Small intestine (tissue), 7 donors: Measurements from ENCODE around the gene OR10A3. TPM values are rescaled to one million over a fixed set of nuclear protein-coding genes. Genes with fewer than 3 reads are reported as not detected.
A peak's percentile ranks its signal among the peaks of the same experiment; 100 is the strongest.

Source experiments
- DNase-seq, 2 donors: peaks; one replicate each; pipeline versions ENCODE4 v3.0.0 to v3.0.0-alpha.2; 2013
- FAIRE-seq: peaks from 2 replicates; lab custom pipeline; 2012; peaks lifted over from hg19 to GRCh38; lab: Jason Lieb, UNC
- H3K27ac ChIP-seq, 3 donors: one replicate each; pipeline ENCODE4 v1.5.1; 2013; ENCODE audit warnings: low read length in 2 of 3, mild to moderate bottlenecking in 2 of 3, control low read depth in 1 of 3, inconsistent platforms in 1 of 3, low read depth in 1 of 3, moderate library complexity in 1 of 3
- H3K27me3 ChIP-seq, 3 donors: one replicate each; pipeline ENCODE4 v1.6.1; 2013; ENCODE audit warnings: low read length in 3 of 3, inconsistent platforms in 1 of 3; ENCODE audit not compliant: control insufficient read depth in 3 of 3, insufficient read depth in 3 of 3
- H3K36me3 ChIP-seq, 3 donors: one replicate each; pipeline ENCODE4 v1.6.1; 2013; ENCODE audit warnings: low read length in 3 of 3, inconsistent platforms in 1 of 3, low read depth in 1 of 3, mild to moderate bottlenecking in 1 of 3, moderate library complexity in 1 of 3; ENCODE audit not compliant: control insufficient read depth in 3 of 3, insufficient read depth in 2 of 3
- H3K4me1 ChIP-seq, 3 donors: one replicate each; pipeline ENCODE4 v1.6.1; 2013; ENCODE audit warnings: low read length in 2 of 3, inconsistent platforms in 1 of 3, low read depth in 1 of 3, mild to moderate bottlenecking in 1 of 3, moderate library complexity in 1 of 3; ENCODE audit not compliant: control insufficient read depth in 3 of 3, insufficient read depth in 2 of 3
- H3K4me3 ChIP-seq, 3 donors: one replicate each; pipeline ENCODE4 v1.5.1; 2013; ENCODE audit warnings: low read length in 3 of 3, control low read depth in 1 of 3, inconsistent platforms in 1 of 3, low read depth in 1 of 3, mild to moderate bottlenecking in 1 of 3, moderate library complexity in 1 of 3
- H3K9me3 ChIP-seq, 2 donors: one replicate each; pipeline ENCODE4 v1.6.1; 2013; ENCODE audit warnings: low read depth in 1 of 2, low read length in 1 of 2; ENCODE audit not compliant: control insufficient read depth in 2 of 2, insufficient read depth in 1 of 2
- WGBS, 3 donors: extraction: QIAGEN DNeasy Blood & Tissue Kit; methylation state at CpG; one replicate each; pipeline ENCODE4 v1.1.7; 2013; 5-methylcytosine and 5-hydroxymethylcytosine counted together
- polyA plus RNA-seq, 4 donors: library from polyadenylated mRNA; stranded (reverse) in 3 of 4; unstranded in 1 of 4; fragments of 200-250 nt in 3 of 4; fragments of 120-200 nt in 1 of 4; gene quantifications; one replicate each; pipeline versions ENCODE4 v1.2.1 to v1.2.3, GENCODE V29; 2013
- donor health status: healthy with polysubstance abuse.
- donor health status: control.
- donor health status: control.
- donor health status: Bipolar disorder and iron deficiency.
- donor health status: healthy.

The OR10A3 gene
- polyA plus RNA-seq, 4 donors, result 0.01 TPM; not detected in 3

DNA sequence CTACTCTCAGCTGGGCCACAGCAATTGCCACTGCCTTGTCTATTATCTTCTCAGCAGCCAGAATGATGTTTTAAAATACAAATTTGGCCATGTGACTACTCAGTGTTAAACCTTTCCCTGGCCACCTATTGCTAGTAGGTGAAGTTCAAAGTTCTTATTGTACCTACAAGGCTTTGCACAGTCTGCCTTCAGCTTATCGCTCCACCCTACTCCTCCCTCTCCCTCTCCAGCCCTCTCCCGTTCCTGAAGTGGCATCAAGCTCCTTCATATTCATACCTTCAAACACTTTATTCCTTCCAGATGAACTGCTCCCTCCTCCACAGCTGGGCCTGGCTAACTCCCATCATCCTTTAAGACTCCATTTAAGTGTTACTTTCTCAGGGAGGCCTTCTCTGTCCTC lies 47.7 kb downstream of the OR10A3 start:
- H3K9me3 ChIP-seq, result no peaks in the 10 kb centered on the region
- H3K4me3 ChIP-seq, result no peak overlapping the region
- peaks cover 0 to 7% (median 0%) of the 10 kb centered on the region in 3 donors for H3K27me3 ChIP-seq
- peak; percentile 82 to 88 for DNase-seq
- 3 to 68% (median 39%) methylated on average over 2 of the region's 2 CpGs for WGBS, 3 donors
- no peaks in the 10 kb centered on the region for H3K36me3 ChIP-seq
- H3K4me1 ChIP-seq, result peaks cover 0 to 20% (median 0%) of the 10 kb centered on the region in 3 donors
- FAIRE-seq, result no peak
- H3K27ac ChIP-seq, result peak overlapping the region; percentile 18 to 87 (median 34)

DNA sequence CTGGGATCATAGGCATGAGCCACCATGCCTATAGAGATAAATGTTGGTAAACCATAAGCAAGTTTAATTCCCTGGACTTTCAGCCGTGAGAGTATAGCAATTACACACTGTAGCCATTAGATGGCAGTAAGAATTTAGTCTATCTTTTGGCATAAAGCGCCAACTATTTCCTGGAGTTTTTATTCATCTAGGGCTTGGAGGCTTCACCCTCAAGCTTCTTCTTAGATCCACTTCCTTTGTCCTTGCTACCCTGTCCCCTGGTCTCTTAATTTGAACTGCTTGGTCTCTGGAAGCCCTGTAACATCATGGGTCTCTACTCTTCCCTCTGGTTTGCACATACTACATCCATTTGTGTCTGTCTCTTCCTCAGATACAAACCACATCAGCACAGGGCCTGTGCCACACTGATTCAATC lies 48.7 kb downstream of the OR10A3 start:
- FAIRE-seq, result no peak
- 2 to 10% (median 4%) methylated on average over 2 of the region's 2 CpGs for WGBS, 3 donors

DNA sequence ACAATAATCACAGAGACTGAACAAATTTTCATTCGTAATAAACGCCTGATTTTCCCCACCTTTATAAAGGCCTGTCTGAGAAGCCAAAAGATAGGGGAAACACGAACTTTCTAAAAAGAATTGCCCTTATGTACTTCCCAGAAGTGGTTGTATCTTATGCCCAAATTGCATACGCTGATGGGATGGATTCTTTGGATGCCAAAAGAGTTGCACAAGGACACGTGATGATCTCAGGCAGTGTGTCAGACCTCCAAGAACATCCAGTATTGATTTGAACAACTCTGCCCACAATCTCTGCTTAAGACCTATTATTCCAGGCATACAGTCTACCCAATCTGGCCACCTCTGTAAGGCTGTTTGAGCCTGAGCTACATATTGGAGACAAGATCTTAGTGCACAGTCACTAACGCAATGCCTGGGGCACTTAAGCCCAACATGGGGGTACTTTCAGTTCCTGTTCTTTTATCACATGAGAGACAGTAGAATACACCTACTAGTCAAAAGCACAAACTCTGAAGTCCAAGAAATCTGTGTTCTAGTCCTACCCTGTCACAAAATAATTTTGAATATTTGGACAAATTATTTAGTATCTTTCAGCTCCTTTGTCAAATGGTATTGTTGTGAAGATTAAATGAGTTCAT lies 49.3 kb downstream of the OR10A3 start:
- DNase-seq (no peak), FAIRE-seq (no peak)
- H3K4me1 ChIP-seq, result peaks cover 0 to 20% (median 0%) of the 10 kb centered on the region in 3 donors
- no peak overlapping the region for H3K27ac ChIP-seq
- 46 to 53% (median 46%) methylated on average over 6 of the region's 6 CpGs for WGBS, 3 donors
- no peak overlapping the region for H3K4me3 ChIP-seq
- no peaks in the 10 kb centered on the region for H3K36me3 ChIP-seq
- no peaks in the 10 kb centered on the region for H3K9me3 ChIP-seq
- H3K27me3 ChIP-seq, result peaks cover 0 to 7% (median 0%) of the 10 kb centered on the region in 3 donors

More for the DNA sequence above, 48.7 kb downstream of the OR10A3 start:
- peak; percentile 76 to 80 for DNase-seq
- H3K9me3 ChIP-seq, result no peaks in the 10 kb centered on the region
- H3K27ac ChIP-seq, result peak overlapping the region; percentile 18 to 87 (median 34)
- H3K36me3 ChIP-seq, result no peaks in the 10 kb centered on the region
- H3K4me1 ChIP-seq, result peaks cover 0 to 20% (median 0%) of the 10 kb centered on the region in 3 donors
- H3K4me3 ChIP-seq, result no peak overlapping the region
- peaks cover 0 to 7% (median 0%) of the 10 kb centered on the region in 3 donors for H3K27me3 ChIP-seq

DNA sequence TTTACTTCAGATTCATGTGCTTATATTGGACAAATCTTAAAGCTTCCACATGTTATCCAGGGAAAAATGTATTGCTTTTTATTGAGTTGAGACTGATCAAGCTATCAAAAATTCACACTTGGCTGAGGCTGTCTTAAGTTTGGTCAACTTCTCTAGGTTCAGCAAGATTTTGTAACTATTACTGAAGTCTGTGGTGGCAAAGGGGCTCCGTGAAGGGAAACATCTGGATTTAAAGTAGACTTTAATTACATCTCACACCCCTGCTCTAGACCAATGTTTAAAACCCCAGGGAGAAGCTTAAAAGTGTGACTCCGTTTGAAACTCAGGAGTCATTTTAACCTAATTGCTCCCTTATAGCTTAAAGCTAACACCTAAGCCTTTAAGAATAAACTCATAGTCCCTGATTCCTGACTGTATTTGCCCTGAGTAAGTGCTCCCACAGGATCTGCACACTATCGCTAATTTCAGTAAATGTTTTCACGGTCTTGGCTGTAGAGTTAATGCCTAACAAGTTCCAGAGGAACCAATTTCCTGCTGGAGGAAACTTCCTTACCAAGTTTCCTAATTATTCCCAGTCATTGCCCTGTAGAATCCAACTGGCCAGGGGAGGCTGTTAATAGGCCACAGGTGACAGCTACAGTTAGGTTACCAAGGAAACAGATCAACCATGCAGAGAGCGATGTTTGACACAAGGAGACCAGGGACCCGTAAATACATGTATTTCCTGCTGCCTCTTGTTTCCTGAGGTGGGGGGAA lies 50.9 kb downstream of the OR10A3 start:
- Histone ChIP-seq H3K4me3 (no peak overlapping the region), H3K27ac (no peak overlapping the region), H3K4me1 (peaks cover 0 to 16% (median 0%) of the 10 kb centered on the region in 3 donors), H3K9me3 (no peaks in the 10 kb centered on the region), H3K36me3 (no peaks in the 10 kb centered on the region), H3K27me3 (peaks cover 0 to 7% (median 0%) of the 10 kb centered on the region in 3 donors)
- WGBS, 3 donors, result 23 to 29% (median 28%) methylated on average over 6 of the region's 6 CpGs
- no peak for FAIRE-seq
- no peak for DNase-seq

DNA sequence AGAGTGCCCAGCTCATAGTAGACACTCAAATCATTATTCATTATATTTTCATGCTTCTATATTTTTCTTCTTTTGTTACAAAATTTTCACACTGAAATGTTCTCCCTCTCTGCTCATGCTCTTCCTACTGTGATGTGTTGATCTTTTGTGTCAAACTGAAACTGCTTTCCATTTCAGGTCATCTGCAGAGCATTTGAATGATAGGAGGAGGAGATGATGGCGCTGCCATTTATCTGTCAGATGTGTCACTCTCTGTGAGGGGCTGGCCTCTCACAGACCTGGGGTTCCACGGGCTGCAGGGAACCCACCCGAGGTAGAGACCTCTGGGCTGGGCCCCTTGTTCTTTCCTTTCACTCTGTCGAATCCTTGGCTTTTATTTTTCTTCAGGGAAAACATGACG lies 51.5 kb downstream of the OR10A3 start:
- H3K27ac ChIP-seq, result no peak overlapping the region
- H3K36me3 ChIP-seq, result no peaks in the 10 kb centered on the region
- FAIRE-seq (no peak), DNase-seq (no peak)
- peaks cover 0 to 16% (median 0%) of the 10 kb centered on the region in 3 donors for H3K4me1 ChIP-seq
- H3K4me3 ChIP-seq, result no peak overlapping the region
- no peaks in the 10 kb centered on the region for H3K9me3 ChIP-seq
- peaks cover 0 to 7% (median 0%) of the 10 kb centered on the region in 3 donors for H3K27me3 ChIP-seq
- 46 to 59% (median 53%) methylated on average over 5 of the region's 5 CpGs for WGBS, 3 donors

Other genes starting within 250 kb of the OR10A3 start
- gene OVCH2, start 235.2 kb downstream of the OR10A3 start, polyA plus RNA-seq, result under 1 TPM in 1 of 4 donors, not detected in 3; 0.19 TPM
- gene OR5P2, start 144.8 kb downstream of the OR10A3 start, polyA plus RNA-seq, result not detected
- gene OR5P3, start 110.9 kb downstream of the OR10A3 start, polyA plus RNA-seq, result not detected
- gene OR10A6, start 10.4 kb downstream of the OR10A3 start, polyA plus RNA-seq, result under 1 TPM in 1 of 4 donors, not detected in 3; 0.04 TPM
- not detected for gene NLRP10, start 23.7 kb upstream of the OR10A3 start, polyA plus RNA-seq
- 100 to 1,000 TPM; 371 to 530 (median 444) TPM for gene EIF3F, start 45.6 kb upstream of the OR10A3 start, polyA plus RNA-seq
- gene TUB, start 139.5 kb upstream of the OR10A3 start, polyA plus RNA-seq, result 1 to 10 TPM in 2 of 4 donors, under 1 TPM in 1, not detected in 1; 0.54 to 8.8 (median 3.5) TPM
- 1 to 10 TPM in 3 of 4 donors, under 1 TPM in 1; 0.45 to 3.7 (median 1.8) TPM for gene RIC3, start 227.3 kb upstream of the OR10A3 start, polyA plus RNA-seq